ENCODE data around the gene SNTN.
"Not testable (repeated sequence)": the region's sequence is repeated elsewhere in the genome, so short reads cannot be mapped to it uniquely, and the experiment has no call there.

SNTN gene

DNA sequence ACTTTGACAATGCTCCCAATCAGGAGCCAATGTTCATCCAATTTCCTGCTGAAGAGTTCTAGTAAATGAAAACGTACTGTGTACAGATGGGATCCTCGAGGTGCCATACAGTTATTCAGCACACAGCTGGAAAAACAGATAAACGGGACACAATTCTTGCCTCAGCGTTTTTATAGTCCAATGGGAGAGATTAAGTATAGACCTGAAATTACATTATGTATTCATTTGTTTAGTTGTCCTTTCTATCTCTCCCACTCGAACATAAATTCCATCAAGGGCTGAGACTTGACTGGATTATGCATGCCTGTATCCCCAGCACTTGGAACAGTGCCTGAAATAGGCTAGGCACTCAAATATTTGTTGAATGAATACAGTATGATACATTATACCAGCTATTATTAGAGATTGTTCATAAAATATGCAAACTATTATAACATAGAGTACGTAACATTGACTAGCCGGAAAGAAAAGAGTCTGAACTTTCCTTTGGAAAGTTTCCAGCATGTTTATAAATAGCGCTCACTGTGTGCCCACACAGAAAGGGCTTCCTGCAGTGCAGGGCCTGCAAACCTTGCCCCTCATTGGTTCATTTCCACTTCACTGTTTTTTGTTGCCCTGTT is 27.4 kb upstream of the SNTN start:
- TF ChIP-seq CTCF (IDR thresholded peaks at IDR 0.05; ENCODE audit: insufficient read depth, missing control alignments): no peak
- no peak for DNase-seq (ENCODE audit: insufficient read length, low spot score)
- FAIRE-seq: no peak

GRCh38 chr3:63631670-63632069 is 20.8 kb upstream of the SNTN start:
- FAIRE-seq: no peak
- DNase-seq (ENCODE audit: insufficient read length, low spot score): no peak
- no peak for TF ChIP-seq CTCF (IDR thresholded peaks at IDR 0.05; ENCODE audit: insufficient read depth, missing control alignments)

DNA sequence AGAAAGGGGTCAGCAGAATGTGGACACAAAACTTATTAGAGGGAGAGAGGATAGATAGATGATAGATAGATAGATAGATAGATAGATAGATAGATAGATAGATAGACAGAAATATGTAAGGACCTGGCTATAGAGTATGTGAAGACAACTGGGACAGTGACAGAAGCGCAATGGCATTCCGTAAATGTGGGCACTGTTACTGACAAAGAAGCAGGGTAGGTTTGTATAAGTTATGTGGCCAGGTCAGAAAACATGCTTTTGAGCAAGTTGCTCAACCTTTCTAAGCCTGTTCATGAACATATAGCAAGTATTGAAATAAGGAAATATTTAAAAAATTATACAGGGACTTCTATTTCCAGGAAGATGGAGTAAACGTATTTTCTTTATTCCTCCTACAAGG is 17.3 kb upstream of the SNTN start:
- DNase-seq (ENCODE audit: insufficient read length, low spot score) (no peak), FAIRE-seq (no peak)
- TF ChIP-seq CTCF (IDR thresholded peaks at IDR 0.05; ENCODE audit: insufficient read depth, missing control alignments): no peak

- no peak for TF ChIP-seq CTCF (IDR thresholded peaks at IDR 0.05; ENCODE audit: insufficient read depth, missing control alignments)
- FAIRE-seq (no peak), DNase-seq (ENCODE audit: insufficient read length, low spot score) (no peak)
These were observed 12.7 kb upstream of the SNTN start for GRCh38 chr3:63639806-63640205.

DNA sequence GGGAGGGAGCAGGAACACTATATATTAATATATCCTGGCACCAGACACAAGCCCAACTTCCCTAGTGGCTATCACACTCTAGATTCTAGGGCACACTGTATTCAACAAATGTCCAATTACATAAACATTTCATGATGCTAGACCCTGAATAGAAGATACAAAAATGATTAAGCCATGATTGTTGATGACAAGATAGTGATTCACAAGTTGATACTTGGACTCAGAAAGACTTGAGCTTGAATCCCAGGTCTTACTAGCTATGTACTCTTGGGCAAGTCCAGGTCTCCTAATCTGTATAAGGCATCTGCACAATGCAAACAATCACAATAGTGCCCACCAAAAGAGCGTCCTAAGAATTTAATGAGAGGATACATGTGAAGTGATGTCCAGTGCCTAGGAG is 10.0 kb upstream of the SNTN start:
- no peak for TF ChIP-seq CTCF (IDR thresholded peaks at IDR 0.05; ENCODE audit: insufficient read depth, missing control alignments)
- FAIRE-seq (no peak), DNase-seq (ENCODE audit: insufficient read length, low spot score) (no peak)

DNA sequence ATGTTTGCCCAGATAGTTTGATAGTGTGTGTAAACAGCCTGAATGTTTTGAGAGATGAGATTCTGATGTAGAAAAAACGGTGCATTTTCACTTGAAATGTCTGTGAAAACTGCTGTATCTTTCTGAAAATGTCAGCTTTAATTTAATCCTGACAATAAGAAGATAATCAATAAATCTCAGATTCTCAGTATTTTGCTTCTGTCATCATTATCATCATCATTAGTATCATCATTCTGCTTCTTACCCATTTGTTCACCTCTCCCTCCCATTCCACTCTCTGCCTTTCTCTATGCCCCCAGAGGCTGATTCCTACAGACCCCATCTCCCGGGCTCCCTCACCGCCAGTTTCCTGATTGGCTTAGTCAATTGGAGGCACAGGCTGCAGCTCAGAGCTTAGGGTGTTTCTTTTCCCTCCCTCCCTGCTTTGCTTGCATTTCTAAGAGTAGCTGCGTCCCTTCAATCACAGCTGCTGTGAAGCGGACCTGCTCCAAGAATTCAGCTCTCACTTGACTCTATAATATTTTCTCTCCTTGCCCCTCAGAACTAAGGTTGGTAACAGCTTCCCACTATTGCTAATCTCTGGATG is 8.2 kb upstream of the SNTN start:
- no peak for FAIRE-seq
- no peak for DNase-seq (ENCODE audit: insufficient read length, low spot score)
- no peak for TF ChIP-seq CTCF (IDR thresholded peaks at IDR 0.05; ENCODE audit: insufficient read depth, missing control alignments)

GRCh38 chr3:63644928-63645781 is 7.3 kb upstream of the SNTN start:
- FAIRE-seq; DNase-seq (ENCODE audit: insufficient read length, low spot score): not testable (repeated sequence)

Data from D721Med (cell line).